Globus pallidus (tissue), 1 donor: Measurements from ENCODE around the gene CABYR.

Source experiments
- DNase-seq: peaks from one replicate; pipeline ENCODE4 v3.0.0-alpha.2; 2015; ENCODE audit warnings: low spot score

Gene CABYR, protein sequence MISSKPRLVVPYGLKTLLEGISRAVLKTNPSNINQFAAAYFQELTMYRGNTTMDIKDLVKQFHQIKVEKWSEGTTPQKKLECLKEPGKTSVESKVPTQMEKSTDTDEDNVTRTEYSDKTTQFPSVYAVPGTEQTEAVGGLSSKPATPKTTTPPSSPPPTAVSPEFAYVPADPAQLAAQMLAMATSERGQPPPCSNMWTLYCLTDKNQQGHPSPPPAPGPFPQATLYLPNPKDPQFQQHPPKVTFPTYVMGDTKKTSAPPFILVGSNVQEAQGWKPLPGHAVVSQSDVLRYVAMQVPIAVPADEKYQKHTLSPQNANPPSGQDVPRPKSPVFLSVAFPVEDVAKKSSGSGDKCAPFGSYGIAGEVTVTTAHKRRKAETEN

DNA sequence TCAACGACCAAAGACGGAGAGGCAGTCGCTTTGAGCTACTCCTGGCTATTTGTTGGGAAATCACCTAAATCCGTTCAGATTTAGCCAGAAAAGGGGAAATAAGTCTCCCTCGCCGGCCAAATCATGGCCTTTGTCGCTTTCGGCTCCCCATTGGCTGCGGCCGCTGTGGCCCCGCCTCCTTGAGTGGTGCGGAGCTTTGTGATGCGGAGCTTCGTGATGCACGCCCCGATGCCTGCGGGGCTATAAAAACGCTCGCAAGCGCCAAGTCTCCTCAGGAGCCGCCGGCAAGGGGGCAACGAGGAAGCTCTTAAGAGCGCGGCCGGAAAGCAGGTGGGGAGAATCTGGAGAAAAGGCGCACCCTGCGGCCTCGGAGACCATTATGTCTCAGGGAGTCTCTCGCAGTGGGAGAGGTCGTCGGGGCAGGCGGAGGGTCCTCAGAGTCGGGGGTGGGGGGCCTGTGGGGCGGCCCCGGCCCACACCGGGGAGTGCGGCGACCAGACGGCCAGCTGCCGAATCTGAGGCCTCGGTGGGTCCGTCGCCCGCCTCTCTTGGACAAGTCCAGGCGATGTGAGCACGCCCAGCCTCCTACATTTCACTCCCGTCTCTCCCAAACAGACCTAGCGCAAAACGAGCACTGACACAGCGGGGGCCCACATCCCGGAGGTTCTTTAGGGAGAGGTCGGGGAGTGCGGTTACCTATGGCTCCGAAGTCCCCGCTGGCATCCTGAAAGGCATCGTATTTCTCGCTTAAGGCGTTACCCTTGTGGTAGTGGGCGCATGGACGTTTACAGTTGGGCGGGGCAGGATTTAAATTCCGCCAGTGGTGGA, at the start of gene CABYR:
CABYR (plus strand) TSS at position 274 of the 828 bp plus-strand sequence. CDS start 4,053 bp downstream, outside the sequence.
- peak; percentile 81 for DNase-seq

DNA sequence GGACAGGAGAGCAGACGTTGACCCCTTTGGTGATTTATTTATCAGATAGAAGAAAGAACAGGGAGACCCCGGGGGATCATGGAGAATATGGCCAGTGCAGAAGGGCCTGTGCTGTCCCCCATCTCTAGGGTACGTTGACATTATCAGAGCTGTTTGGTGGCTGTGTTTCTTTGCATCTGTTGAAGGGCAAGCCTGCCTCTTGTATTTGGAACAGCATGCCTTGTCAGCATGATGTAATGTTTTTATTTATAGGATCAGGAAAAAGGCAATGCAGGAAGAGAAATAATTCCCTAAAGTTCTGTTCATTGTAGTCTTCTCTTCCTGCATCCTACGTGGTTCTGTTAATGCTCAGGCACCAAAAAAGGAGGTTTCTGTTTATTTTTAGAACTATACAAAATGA, 49.8 kb upstream of the CABYR start:
- DNase-seq = no peak

DNA sequence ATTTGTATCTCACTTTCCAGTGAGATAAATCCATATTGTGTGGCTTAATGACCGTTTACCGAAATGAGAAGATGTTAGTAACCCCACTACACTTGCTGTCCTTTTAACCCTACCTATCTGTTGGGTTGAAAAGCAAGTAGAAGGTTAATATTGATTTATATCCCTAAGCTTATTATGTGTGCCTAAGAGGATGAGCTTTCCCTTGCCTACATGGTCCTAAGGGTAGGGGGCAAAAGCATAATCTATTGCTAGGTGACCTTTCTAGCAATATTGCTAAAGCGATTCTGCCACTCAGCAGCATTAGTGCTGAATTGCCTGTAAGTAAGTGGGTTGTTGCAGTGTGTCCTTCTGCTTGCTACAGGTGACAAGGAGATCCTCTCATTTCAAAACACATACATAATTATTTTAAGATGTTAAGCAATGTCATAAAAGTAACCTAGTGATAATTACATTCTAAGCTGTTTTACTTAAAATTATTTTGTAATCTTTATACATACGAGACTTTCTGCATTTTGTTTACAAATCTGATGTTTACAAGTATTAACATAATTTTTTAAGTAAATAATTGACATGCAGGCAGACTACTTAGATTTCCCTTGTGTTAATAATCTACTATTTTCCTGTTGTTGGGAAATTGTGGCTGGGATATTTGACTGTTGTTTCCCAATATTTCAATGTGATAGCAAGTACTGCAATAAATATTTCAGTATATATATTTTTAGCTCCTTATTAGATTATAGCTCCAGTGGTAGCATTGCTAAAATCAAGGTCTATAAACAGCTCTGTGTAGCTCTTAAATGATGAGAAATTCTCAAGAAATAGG, 49.1 kb upstream of the CABYR start:
- DNase-seq = no peak

DNA sequence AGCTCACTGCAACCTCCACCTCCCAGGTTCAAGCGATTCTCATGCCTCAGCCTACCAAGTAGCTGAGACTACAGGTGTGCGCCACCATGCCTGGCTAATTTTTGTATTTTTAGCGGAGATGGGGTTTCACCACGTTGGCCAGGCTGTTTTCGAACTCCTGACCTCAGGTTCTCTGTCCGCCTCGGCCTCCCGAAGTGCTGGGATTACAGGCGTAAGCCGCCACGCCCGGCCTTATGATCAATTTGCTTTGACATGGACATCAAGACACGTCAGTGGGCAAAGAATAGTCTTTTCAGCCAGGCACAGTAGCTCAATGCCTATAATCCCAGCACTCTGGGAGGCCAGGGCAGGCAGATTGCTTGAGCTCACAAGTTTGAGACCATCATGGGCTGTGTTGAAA, 48.0 kb upstream of the CABYR start:
- no peak for DNase-seq

DNA sequence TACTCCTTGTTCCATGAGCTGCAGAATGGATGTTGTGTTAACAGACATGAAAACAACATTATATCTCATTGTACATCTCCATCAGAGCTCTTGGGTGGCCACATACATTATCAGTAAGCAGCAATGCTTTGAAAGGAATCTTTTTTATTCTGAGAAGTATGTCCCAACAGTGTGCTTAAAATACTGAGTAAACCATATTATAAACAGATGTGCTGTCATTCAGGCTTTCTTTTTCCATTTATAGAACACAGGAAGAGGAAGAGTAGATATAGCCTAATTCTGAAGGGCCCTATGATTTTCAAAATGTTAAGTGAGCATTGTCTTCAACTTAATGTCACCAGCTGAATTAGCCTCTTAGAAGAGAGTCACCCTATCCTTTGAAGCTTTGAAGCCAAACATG, 44.3 kb upstream of the CABYR start:
- no peak for DNase-seq

DNA sequence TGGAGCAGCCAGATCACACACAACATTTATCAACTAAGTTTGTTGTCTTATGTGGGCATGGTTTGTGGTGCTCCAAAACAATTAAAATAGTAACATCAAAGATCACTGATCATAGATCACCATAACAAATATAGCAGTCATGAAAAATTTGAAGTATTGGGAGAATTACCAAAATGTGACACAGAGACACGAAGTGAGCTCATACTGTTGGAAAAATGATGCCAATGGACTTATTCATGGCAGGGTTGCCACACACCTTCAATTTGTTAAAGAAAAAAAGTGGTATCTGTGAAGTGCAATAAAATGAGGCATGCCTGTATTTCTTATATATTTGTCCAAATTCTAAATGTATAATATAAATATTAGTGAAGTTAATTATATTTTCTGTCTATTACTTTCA, 42.9 kb upstream of the CABYR start:
- no peak for DNase-seq

DNA sequence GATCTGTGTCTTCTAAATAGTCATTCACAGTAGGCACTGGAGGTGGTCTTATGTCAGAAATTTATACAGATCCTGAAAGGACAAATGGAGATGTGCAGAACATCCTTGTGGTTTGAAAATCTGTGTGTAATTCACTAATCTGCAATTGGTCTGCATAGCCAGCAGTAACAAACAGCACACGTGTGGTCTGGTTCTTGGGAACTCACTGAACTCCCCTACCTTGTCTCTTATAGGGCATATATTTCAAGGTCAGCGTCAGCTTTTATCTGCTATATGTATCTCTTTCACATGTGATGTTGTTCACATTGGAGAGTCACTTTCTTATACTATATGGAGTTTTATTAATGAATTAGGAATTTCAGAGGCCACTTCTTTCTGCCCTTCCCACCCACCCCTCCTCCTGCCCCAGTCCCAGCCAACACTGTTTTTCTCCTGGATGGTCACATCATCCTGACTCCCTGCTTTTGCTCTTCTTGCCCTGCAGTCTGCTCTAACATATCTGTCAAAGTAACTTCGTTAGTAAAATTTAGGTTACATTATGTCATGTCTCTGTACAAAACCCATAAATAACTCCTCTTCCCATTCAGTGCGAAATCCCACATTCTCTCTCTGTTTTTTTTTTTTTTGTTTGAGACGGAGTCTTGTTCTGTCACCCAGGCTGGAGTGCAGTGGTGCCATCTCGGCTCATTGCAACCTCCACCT, 35.4 kb upstream of the CABYR start:
- DNase-seq = no peak

DNA sequence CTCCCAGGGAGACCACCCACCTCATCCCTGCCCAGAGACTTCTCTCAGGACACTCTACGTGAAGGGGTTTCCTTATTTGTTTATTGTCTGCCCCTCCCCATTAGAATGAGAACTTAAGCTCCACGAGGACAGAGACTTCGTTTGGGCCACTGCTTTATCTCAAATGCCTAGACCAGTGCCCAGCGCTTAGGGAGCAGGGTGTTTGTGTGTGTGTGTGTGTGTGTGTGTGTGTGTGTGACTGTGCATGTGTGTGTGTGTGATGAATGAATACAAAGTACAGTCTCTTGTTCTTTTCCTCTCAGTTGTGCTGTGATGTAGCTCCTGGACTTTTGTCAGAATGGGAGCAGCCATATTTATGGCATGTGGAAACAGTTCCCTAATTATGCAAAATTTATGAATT, 34.4 kb upstream of the CABYR start:
- no peak for DNase-seq

DNA sequence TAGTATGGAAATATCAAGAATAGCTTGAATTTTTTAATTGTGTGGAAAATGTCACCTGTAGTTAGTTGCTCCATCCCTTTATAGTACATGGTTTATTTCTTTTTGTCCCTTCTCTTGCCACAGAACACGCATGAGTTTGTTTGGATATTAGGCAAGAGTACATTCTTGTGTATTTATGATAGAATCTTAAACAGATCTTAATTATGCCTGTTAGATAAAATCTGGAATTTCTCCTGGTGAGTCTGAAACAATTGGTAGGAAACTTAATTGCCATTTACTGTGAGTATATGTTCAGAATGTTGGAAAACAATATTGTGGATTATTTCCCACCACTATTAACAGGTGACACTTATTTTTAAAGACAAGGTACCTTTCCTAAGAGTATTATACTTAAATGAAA, 30.2 kb upstream of the CABYR start:
- DNase-seq = no peak

DNA sequence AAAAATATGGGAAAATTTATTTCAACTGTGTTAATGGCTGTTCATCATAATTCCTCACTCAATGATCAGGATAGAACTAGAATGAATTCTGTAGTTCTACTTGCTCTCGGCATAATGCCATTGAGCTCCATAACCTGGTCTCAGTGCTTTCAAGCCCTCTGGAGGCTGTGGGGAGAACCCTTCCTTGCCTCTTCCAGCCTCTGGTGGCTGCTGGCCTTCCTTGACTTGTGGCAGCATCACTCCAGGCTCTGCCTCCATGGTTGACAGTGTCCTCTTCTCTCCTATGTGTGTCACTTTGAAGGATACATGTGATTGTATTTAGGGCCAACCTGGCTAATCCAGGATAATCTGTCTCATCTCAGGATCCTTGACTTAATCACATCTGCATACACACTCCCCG, 26.9 kb upstream of the CABYR start:
- DNase-seq = no peak

DNA sequence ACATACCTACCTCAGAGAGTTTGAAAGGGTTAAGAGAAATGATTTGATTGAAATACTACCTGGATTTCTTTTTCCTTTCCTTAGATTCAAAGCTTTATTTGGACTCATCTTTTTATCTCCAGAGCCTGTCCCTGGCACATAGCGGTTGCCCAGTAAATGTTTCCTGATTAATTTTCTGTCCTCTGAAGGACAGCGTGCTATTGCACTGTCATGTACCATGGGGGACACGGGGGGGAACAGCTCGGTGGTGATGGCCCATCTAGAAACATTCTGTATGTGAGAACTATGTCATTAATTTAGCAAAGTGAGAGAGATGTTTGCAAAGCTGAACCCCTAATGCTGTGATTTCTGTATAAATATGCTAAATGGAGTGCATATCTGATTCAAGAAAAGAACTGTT, 26.4 kb upstream of the CABYR start:
- no peak for DNase-seq

DNA sequence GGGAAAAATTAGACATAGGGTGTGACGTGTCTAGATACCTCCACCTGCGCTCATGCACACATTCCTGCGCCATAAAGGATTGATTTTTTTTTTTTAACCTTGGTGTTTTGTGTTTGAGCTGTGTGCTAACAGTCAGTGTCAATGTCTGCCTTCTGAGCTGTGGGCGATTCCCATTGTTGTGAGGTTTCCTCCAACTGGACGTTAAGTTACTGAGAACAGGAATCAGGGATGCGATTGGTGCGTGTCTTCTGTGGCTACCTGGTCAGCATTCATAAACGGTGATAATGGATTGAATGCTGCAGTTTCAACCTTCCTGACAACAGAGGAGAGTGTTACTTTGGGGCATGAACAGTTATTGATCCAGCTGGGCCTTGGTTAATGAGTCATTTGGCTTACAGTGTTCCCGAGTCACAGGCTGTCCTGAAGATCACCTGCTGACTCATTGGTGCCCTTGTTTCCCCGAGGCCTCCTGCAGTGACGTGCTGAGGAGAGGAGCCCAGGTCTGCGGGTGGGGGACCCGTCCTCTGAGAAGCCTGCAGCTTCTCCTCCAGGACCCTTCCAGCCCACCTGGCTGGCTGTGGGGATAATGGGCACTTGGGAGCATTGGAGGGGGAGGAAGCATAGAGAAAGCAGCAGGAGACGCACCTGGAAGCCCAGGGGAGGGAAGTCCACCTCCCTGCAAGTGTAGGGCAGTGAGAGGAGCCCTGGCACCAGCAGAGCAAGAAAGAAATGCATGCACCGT, 25.8 kb upstream of the CABYR start:
- no peak for DNase-seq

DNA sequence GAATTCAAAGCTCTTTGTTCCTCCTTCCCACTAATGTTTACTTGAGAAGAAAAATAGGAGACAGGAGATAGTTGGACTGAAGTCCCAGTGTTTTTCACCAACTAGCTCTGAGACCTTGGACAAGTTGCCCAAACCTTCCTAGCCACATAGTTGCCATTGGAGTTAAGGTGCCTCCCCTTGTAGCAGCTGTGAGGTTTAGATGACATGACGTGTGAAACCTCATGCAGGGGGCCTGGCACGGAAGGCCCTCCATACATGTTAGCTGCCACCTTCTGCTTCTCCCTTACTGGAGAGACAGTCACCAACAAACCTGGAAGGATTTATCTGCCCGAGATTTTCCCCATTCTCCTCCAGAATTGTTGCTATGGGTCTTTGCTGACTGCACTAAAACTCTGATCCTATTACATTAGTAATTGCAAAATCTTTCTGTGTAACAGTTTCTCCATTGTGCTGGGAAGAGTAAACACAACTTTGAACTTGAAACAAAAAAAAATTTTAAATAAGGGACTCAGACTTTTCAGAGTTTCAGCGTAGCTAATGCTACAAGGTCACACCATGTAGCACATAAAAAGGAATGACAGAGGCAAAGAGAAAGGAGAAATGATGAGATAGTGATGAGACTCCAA, 23.8 kb upstream of the CABYR start:
- no peak for DNase-seq

DNA sequence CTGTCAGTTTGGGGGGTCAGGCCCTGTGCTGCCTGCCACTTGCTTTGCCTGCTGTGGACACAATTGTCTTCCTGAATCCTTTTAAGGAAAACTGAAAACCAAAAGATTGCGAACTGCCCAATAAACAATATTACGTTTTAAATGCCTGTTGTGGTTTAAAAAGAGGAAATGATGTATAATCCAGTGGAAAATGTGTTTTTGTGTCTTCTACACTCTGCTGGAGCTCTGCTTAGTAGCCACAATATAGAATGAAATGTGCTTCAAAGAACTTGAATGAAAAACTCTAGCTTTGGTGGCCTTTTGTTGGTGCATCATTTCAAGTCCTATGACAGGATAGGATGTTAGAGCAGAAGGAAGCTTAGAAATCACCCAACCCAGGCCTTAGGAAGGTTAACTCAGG, 23.2 kb upstream of the CABYR start:
- no peak for DNase-seq

DNA sequence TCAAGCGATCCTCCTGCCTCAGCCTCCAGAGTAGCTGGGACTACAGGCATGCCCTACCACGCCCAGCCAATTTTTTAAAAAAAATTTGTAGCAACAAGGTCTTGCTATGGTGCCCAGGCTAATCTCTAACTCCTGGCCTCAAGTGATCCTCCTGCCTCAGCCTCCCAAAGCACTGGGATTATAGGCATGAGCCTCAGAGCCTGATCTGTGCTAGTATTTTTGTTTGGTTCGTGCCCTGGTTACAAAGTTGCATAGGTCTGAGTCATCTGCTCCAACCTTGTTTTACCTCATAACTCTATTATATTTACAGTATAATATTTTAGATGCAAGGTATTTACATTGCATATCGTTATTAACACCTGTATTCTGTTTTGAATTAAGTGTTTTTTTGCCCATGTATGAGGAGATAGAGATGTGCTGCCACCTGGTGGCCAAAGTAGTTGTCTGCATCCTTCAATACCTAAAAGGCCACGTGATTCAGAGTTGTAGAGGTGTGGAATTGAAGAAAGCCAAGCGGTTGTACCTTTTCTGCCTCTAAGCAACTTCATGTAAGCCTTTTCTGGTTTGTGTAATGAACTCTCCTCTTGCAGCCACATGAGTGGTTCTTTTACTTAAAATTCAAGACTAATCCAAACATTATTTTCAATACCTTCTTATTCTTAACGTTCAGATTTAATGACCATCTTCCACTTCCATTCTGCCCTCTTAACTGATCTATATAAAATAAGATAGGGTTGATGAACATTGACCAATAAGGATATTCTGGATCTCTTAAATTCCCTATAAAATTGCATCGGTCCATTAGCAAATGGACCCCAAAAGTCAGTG, 19.9 kb upstream of the CABYR start:
- DNase-seq = peak; percentile 54

DNA sequence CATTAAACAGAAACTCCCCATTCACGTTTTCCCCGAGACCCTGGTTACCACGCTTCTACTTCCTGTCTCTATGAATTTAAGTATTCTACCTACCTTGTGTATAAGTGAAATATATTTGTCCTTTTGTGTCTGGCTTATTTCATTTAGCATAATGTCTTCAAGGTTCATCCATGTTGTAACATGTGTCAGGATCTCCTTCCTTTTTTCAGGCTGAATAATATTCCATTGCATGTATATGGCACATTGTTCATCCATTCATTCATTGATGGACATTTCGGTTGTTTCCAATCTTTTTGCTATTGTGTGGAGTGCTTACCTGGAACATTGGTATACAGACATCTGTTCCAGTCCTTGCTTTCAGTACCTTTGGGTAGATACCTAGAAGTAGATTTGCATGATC, 18.2 kb upstream of the CABYR start:
- no peak for DNase-seq

DNA sequence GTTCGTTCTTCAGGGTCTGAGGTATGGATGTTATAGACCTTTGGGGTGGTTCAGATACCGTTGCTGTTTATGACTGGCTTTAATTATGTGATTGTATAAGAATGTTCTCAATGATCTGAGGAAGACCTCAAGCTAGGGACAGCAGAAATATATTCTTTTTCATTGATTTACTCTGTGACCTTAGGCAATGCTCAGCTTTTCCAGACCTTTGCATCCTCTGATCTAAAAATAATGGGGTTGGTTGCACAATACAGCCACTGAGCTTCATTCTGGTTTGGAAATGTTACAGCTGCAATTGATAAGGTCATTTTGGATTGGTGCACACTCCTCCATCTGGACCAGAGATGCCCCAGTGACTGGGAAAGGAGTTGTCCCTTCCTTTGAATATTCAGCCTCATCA, 17.2 kb upstream of the CABYR start:
- DNase-seq = no peak

DNA sequence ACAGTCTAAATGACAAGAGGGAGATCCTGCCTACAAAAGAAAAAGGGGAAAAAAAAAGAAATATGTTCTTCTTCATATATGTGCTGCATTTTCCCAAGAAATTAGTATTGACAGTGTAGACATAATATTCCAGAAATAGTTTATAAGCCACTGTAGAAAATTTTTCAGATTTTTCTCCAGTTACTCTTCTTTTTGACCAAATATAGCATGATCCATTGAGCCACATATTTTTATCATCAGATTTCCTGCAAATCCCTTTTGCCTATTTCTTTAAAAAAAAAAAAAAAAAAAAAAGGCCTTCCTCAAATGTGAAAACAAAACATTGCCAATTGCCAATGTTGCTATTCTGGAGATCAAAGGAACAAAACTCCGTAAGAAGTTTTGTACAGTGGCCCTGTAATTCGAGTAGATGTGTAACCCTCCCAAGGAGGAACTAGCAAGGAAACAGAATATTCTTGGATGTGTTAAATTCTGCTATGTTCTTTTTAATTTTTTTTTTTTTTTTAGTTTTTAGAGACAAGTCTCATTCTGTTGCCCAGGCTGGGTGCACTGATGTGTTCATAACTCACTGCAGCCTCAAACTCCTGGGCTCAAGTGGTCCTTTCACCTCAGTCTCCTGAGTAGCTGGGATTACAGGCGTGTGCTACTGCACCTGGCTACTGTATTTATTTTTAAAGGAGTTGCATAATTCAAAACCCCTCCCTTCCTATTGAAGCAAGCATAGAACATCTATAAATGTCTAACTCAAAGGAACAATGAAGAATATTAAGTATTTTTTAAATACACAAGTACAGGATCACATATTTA, 12.5 kb upstream of the CABYR start:
- no peak for DNase-seq

DNA sequence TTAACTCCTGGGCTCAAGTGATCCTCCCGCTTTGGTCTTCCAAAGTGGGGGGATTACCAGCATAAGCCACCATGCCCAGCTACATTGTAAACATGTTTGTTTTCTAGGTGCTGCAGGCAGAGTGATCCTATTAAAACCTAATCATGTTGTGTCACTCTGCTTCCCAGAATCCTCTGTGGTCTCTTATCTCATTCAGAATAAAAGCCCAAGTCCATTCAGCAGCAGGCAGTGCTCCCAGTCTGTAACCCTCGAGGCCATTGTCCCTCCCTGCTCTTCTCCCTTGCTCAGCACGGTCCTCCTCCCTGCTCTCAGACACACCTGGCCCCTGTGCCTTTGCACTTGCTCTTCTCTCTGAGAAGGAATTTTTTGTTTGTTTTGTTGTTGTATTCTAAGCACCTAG, 11.1 kb upstream of the CABYR start:
- DNase-seq = no peak
